ENCODE measurements around the gene XXYLT1. TPM values are rescaled to one million over a fixed set of nuclear protein-coding genes. Genes with fewer than 3 reads are reported as not detected.

The XXYLT1 gene
- total RNA-seq, 1 donor from 2014 or later: 22.3 TPM

DNA sequence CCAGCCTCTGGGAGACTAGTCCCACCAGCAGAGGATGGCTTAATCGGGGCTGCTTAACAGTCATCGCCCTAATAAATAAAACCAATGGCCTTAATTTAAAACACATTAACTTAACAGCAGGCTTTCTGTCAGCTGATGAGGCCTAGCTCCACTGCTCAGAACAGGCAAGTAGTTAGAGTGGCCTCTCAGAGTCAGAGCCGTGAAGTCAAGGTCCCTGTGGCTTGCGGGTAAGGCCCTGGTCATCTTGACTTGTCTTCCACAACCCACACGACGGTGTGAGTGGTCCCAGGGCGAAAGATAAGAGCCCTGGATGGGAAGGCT is 11.8 kb downstream of the XXYLT1 start:
- Mint-ChIP-seq H3K4me1 (ENCODE audit: low read depth, unreplicated experiment) (peaks cover 39% of the 10 kb centered on the region), H3K36me3 (ENCODE audit: unreplicated experiment) (no peaks in the 10 kb centered on the region), H3K4me3 (ENCODE audit: unreplicated experiment) (no peak overlapping the region), H3K27me3 (ENCODE audit: unreplicated experiment) (peaks cover 5% of the 10 kb centered on the region), H3K9me3 (ENCODE audit: unreplicated experiment) (peaks cover 6% of the 10 kb centered on the region), H3K27ac (ENCODE audit: unreplicated experiment) (peak overlapping the region; percentile 72)
- TF ChIP-seq, protein P1, sequence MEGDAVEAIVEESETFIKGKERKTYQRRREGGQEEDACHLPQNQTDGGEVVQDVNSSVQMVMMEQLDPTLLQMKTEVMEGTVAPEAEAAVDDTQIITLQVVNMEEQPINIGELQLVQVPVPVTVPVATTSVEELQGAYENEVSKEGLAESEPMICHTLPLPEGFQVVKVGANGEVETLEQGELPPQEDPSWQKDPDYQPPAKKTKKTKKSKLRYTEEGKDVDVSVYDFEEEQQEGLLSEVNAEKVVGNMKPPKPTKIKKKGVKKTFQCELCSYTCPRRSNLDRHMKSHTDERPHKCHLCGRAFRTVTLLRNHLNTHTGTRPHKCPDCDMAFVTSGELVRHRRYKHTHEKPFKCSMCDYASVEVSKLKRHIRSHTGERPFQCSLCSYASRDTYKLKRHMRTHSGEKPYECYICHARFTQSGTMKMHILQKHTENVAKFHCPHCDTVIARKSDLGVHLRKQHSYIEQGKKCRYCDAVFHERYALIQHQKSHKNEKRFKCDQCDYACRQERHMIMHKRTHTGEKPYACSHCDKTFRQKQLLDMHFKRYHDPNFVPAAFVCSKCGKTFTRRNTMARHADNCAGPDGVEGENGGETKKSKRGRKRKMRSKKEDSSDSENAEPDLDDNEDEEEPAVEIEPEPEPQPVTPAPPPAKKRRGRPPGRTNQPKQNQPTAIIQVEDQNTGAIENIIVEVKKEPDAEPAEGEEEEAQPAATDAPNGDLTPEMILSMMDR (IDR thresholded peaks at IDR 0.05; ENCODE audit: partially characterized antibody, unreplicated experiment): no peak
- DNase-seq: no peak

DNA sequence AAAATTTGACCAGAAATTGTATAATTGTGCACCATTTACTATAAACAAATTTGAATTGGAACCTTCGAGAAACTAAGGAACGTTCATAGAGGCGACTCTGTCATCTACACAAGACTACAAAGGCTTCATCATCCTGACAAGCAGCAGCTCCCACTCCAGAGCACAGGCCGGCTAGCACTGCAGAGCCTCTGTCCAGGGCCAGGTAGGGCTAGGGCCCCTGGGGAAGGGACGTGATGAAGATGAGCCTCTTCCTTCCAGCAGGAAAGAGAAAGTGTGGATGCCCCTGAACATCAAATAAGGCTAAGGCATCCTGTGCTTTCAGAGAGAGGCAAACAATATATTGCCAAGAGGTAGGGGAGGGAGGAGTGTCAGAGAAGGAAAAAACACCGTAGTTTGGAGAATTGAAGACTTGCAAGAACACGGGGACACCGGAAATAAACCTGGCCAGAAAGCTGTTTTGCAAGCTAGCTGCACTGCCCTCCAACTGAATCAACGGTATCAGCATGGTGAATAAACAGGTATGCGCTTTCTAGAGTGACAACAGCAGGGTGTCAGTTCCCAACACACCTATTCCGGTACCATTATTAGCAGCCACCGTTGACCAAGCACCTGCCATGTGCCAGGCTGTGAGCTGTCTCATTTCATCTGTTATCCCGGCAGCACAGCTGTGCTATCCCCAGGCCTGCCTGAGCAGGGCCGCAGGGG is 12.4 kb downstream of the XXYLT1 start:
- Mint-ChIP-seq H3K27ac (ENCODE audit: unreplicated experiment) (peak overlapping the region; percentile 72), H3K27me3 (ENCODE audit: unreplicated experiment) (peaks cover 5% of the 10 kb centered on the region), H3K4me1 (ENCODE audit: low read depth, unreplicated experiment) (peaks cover 35% of the 10 kb centered on the region), H3K4me3 (ENCODE audit: unreplicated experiment) (peak overlapping the region; percentile 72), H3K9me3 (ENCODE audit: unreplicated experiment) (peaks cover 9% of the 10 kb centered on the region), H3K36me3 (ENCODE audit: unreplicated experiment) (no peaks in the 10 kb centered on the region)
- TF ChIP-seq, protein P1 (IDR thresholded peaks at IDR 0.05; ENCODE audit: partially characterized antibody, unreplicated experiment): no peak
- DNase-seq: no peak

DNA sequence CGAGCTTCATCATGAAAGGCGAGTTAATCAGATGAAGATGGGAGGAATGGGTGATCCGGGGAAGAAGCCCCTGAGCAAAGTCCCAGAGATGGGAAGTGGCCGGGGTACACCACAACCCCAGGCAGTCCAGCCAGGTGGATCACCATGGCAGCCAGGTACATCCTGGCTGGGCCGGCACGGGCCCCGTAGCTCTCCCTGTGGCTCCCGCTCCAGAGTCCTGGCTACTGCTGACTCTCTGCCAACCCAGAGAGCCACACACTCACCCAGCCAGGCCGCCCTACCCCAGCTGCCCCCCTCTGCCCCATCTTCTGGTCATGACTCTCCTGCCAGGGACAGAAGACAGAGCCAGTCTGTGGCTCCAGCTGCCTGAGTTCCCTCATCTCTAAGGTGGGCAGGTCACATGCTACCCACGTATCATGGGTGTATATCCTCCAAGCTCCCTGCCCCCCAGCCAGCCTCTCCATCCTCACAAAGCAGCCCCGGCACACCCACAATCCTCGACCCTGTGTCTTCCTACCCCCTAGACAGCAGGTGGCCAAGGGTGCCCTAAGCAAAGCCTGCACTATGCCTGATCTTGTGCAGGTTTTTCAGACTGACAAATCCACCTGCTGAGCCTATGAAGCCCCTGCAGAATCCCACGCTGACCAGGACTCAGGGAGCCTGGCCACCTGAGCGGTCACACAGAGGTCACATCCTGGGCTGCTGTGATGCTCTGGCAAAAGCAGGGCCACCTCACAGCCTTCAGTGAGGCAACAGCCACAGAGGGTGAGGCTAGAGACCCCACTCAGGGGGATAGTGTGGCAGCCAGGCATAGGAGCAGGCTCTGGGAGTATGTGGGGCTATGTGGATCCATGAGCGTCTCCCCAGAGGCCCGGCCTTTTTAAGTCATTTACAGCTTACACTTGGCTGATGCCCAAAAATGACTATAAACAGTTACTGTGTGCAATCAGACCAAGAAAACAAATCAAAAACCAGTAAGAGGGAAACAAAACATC is 13.2 kb downstream of the XXYLT1 start:
- H3K27ac Mint-ChIP-seq (ENCODE audit: unreplicated experiment): peak overlapping the region; percentile 72
- H3K36me3 Mint-ChIP-seq (ENCODE audit: unreplicated experiment): no peaks in the 10 kb centered on the region
- peaks cover 9% of the 10 kb centered on the region for H3K9me3 Mint-ChIP-seq (ENCODE audit: unreplicated experiment)
- peak overlapping the region; percentile 72 for H3K4me3 Mint-ChIP-seq (ENCODE audit: unreplicated experiment)
- DNase-seq: no peak
- H3K4me1 Mint-ChIP-seq (ENCODE audit: low read depth, unreplicated experiment): peaks cover 36% of the 10 kb centered on the region
- TF ChIP-seq, protein P1 (IDR thresholded peaks at IDR 0.05; ENCODE audit: partially characterized antibody, unreplicated experiment): no peak
- peaks cover 9% of the 10 kb centered on the region for H3K27me3 Mint-ChIP-seq (ENCODE audit: unreplicated experiment)

DNA sequence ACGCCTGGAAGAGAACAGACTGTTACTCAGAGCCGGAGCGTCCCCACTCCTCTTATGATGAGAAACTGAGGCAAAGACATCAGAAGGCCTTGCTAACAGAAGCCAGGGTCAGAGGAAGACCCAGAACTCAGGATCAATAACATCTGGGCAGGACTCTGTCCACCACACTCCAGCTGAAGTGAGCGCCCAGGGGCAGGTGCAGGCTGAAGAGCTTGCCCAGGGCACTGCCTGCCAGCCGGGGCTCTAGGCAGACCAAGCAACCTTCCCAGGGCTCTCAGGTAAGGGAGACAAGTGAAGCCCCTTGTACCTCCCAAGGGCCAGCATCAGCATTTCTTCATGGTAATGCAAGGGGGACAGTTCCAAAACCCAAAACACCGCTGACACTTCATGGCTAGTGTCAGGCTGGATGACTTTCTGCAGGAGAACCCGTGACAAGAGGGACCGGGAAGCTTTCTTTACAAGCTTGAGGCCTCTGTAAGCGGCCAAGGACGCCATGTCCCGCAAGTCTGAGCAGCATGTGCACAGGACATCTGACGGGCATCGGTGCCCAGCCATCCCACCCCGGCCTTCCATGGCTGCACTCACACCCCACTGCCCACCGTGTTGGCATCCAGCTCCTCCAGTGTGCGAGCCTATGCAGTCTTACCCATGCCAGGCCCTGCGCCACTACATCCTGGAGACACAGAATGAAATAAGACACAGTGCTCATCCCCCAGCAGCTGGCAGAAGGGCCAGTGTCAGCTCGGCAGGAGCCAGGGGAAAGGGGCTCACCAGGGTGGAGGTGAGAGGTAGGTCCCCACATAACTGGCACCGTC is 14.1 kb downstream of the XXYLT1 start:
- Mint-ChIP-seq H3K4me3 (ENCODE audit: unreplicated experiment) (no peak overlapping the region), H3K27ac (ENCODE audit: unreplicated experiment) (peak overlapping the region; percentile 12)
- no peak for DNase-seq

More for the DNA sequence above, 14.1 kb downstream of the XXYLT1 start:
- H3K9me3 Mint-ChIP-seq (ENCODE audit: unreplicated experiment): peaks cover 15% of the 10 kb centered on the region
- peaks cover 13% of the 10 kb centered on the region for H3K27me3 Mint-ChIP-seq (ENCODE audit: unreplicated experiment)
- H3K4me1 Mint-ChIP-seq (ENCODE audit: low read depth, unreplicated experiment): peaks cover 41% of the 10 kb centered on the region
- H3K36me3 Mint-ChIP-seq (ENCODE audit: unreplicated experiment): no peaks in the 10 kb centered on the region
- TF ChIP-seq, protein P1 (IDR thresholded peaks at IDR 0.05; ENCODE audit: partially characterized antibody, unreplicated experiment): no peak

Measured in glutamatergic neuron (in vitro differentiated cells).